Neutrophil (primary cell): ENCODE results near the gene RGSL1.

Experiments
- H3K27ac ChIP-seq: fragments of 200-600 bp; sonication (generic); 2 replicates; pipeline ENCODE4 v1.5.1; 2016; ENCODE audit warnings: mild to moderate bottlenecking, moderate library complexity
- H3K27me3 ChIP-seq: fragments of 200-600 bp; sonication (generic); 2 replicates; pipeline ENCODE4 v1.6.0; 2016; ENCODE audit warnings: mild to moderate bottlenecking
- H3K36me3 ChIP-seq: fragments of 200-600 bp; sonication (generic); 2 replicates; pipeline ENCODE4 v1.5.1; 2017
- H3K4me1 ChIP-seq, 2 experiments: fragments of 200-600 bp in 1 of 2; sonication (generic) in 1 of 2; 1 replicate in 1 of 2; 2 replicates in 1 of 2; pipeline versions ENCODE4 v1.5.1 to v1.6.1; 2013 to 2016; ENCODE audit warnings: low read depth in 1 of 2, low read length in 1 of 2, mild to moderate bottlenecking in 1 of 2, moderate library complexity in 1 of 2; ENCODE audit not compliant: control insufficient read depth in 1 of 2, insufficient read depth in 1 of 2
- H3K4me3 ChIP-seq, 2 experiments: fragments of 200-600 bp in 1 of 2; sonication (generic) in 1 of 2; 1 replicate in 1 of 2; 2 replicates in 1 of 2; pipeline ENCODE4 v1.5.1; 2013 to 2016; ENCODE audit warnings: low read depth in 1 of 2, low read length in 1 of 2, mild to moderate bottlenecking in 1 of 2, moderate library complexity in 1 of 2
- H3K9me3 ChIP-seq: fragments of 200-600 bp; sonication (generic); 2 replicates; pipeline ENCODE4 v1.5.1; 2016
- TF ChIP-seq, protein P1 (sequence below): fragments of 200-600 bp; sonication (generic); IDR thresholded peaks from 2 replicates; pipeline ENCODE4 v1.5.1; 2016; ENCODE audit warnings: antibody characterized with exemption

The RGSL1 gene

DNA sequence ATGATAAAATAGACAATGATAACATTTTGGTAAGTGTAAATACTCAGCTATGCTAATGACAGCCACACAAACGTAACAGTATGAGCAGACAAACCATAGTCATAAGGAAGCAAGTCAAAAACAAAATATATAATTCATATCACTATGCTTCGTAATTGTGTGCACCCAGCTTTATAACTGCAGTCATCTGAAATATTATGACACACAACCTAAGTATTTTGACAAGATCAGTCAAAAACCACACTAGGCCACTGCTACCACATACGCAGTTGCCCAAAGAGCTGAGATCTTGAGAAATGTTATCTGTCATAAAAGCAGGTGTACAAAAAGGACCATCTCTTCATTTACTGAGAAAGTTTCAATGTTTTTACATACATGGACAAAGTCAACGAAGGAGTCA, 113.1 kb downstream of the RGSL1 start:
- Histone ChIP-seq H3K4me1 (no peaks in the 10 kb centered on the region), H3K36me3 (no peaks in the 10 kb centered on the region), H3K4me3 (no peak overlapping the region), H3K27me3 (no peaks in the 10 kb centered on the region), H3K27ac (no peak overlapping the region), H3K9me3 (no peaks in the 10 kb centered on the region)
- TF ChIP-seq, protein P1, sequence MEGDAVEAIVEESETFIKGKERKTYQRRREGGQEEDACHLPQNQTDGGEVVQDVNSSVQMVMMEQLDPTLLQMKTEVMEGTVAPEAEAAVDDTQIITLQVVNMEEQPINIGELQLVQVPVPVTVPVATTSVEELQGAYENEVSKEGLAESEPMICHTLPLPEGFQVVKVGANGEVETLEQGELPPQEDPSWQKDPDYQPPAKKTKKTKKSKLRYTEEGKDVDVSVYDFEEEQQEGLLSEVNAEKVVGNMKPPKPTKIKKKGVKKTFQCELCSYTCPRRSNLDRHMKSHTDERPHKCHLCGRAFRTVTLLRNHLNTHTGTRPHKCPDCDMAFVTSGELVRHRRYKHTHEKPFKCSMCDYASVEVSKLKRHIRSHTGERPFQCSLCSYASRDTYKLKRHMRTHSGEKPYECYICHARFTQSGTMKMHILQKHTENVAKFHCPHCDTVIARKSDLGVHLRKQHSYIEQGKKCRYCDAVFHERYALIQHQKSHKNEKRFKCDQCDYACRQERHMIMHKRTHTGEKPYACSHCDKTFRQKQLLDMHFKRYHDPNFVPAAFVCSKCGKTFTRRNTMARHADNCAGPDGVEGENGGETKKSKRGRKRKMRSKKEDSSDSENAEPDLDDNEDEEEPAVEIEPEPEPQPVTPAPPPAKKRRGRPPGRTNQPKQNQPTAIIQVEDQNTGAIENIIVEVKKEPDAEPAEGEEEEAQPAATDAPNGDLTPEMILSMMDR: no peak

DNA sequence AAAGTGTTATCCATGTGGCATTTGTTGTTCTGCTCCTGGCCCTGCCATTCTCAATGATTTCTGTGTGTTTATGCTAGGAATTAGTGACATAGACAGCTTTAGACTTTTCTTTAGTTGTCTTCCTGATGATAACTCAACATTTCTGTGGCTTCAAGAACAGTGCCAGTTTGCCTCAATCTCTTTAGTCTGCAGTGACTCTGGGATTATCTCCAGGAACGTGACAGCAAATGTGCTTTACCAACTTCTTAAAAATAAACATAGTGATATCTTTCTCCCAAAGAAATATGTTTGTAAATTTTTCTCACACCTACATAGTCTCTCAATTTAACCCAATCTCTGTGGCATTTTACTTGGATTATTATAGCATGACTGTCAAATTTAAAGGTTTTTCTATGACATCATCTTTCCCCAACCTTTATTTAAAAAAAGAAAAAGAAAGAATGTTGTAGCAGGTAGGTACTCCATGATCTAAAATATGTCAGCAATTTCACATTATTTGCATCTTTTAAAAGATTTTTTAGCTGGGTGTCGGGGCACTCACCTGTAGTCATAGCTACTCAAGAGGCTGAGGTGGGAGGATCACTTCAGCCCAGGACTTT, 114.6 kb downstream of the RGSL1 start:
- no peaks in the 10 kb centered on the region for H3K27me3 ChIP-seq
- H3K9me3 ChIP-seq: no peaks in the 10 kb centered on the region
- TF ChIP-seq, protein P1: no peak
- no peak overlapping the region for H3K27ac ChIP-seq
- no peaks in the 10 kb centered on the region for H3K36me3 ChIP-seq
- H3K4me1 ChIP-seq: no peaks in the 10 kb centered on the region
- H3K4me3 ChIP-seq: no peak overlapping the region

DNA sequence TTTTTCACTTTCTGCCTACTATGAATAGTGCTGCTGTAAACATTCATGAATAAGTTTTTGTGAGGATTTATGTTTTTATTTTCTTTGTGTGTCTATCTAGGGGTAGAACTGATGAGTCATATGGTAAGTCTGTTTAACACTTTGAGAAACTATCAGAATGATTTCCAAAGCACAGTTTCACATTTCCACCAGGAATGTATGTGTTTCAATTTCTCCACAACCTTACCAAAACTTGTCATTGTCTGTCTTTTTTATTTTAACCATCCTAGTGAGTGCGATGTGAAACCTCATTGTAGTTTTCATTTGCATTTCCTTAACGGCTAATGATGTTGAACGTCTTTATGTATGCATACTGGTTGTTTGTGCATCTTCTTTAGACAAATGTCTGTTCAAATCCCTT, 115.6 kb downstream of the RGSL1 start:
- Histone ChIP-seq H3K9me3 (no peaks in the 10 kb centered on the region), H3K36me3 (no peaks in the 10 kb centered on the region), H3K27ac (no peak overlapping the region), H3K27me3 (no peaks in the 10 kb centered on the region), H3K4me1 (no peaks in the 10 kb centered on the region), H3K4me3 (no peak overlapping the region)
- TF ChIP-seq, protein P1: no peak

DNA sequence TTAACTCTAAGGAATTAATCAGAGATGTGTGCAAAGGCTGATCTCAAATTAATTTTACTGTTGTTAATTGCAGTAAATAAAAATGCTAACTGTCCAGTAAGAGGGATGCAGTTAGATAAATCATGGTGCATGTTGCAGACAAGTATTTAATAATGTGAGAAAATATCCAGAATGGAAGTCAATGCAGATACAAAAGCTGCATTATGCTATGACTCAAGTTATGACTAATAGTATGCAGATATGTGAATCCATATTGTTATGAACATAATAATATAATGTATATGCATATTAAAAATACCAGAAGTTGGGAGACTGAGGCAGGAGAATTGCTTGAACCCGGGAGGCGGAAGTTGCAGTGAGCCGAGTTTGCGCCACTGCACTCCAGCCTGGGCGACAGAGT, 117.7 kb downstream of the RGSL1 start:
- TF ChIP-seq, protein P1: no peak
- Histone ChIP-seq H3K4me1 (no peaks in the 10 kb centered on the region), H3K27ac (no peak overlapping the region), H3K4me3 (no peak overlapping the region), H3K27me3 (no peaks in the 10 kb centered on the region), H3K9me3 (no peaks in the 10 kb centered on the region), H3K36me3 (peaks cover 3% of the 10 kb centered on the region)

DNA sequence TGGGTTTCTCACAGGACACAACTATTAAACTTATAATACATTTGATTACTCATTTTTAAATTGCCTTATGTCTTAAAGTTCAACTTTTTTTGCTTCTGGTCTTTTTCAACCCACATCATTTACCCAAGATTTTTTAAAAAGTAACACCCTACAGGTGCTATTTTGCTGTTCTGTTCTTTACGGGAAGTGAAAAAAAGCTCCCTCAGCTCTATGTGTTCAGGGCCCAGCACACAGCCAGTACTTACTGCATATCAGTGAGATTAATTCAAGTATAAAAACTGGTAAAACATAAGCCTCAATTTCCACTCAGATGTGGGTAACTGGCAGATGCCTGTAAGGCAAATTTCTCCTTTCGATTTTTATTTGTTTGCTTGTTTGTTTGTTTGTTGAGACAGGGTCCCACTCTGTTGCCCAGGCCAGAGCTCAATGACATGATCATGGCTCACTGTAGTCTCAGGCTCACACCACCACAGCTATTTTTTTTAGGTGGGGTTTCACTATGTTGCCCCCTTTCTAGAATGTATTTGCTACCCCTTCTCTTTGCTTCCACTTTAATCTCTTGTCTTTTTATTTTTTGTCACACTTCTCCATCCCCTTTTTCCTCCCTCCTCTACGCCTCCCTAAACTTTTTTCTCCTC, 118.8 kb downstream of the RGSL1 start:
- no peaks in the 10 kb centered on the region for H3K27me3 ChIP-seq
- peaks cover 15% of the 10 kb centered on the region for H3K36me3 ChIP-seq
- no peaks in the 10 kb centered on the region for H3K4me1 ChIP-seq
- no peaks in the 10 kb centered on the region for H3K9me3 ChIP-seq
- no peak overlapping the region for H3K4me3 ChIP-seq
- TF ChIP-seq, protein P1: no peak
- H3K27ac ChIP-seq: no peak overlapping the region
